ENCODE data around the gene IRF2BPL.
A peak's percentile ranks its signal among the peaks of the same experiment; 100 is the strongest.

Gene IRF2BPL

GRCh38 chr14:77068517-77069200 lies 40.2 kb upstream of the IRF2BPL start:
- no peak overlapping the region for H3K4me3 ChIP-seq (ENCODE audit: low read depth, low read length)
- DNase-seq (ENCODE audit: low read depth), result no peak
- no peak for TF ChIP-seq CTCF (IDR thresholded peaks at IDR 0.05; ENCODE audit: control insufficient read depth, extremely low read depth, insufficient read depth)

GRCh38 chr14:77067632-77068516 lies 39.4 kb upstream of the IRF2BPL start:
- TF ChIP-seq CTCF (IDR thresholded peaks at IDR 0.05; ENCODE audit: control insufficient read depth, extremely low read depth, insufficient read depth), result peak; percentile 97
- peak; percentile 52 for DNase-seq (ENCODE audit: low read depth)
- no peak overlapping the region for H3K4me3 ChIP-seq (ENCODE audit: low read depth, low read length)

- no peak for DNase-seq (ENCODE audit: low read depth)
- no peak overlapping the region for H3K4me3 ChIP-seq (ENCODE audit: low read depth, low read length)
- TF ChIP-seq CTCF (IDR thresholded peaks at IDR 0.05; ENCODE audit: control insufficient read depth, extremely low read depth, insufficient read depth), result no peak
Measured at GRCh38 chr14:77066578-77067172, 38.2 kb upstream of the IRF2BPL start.

GRCh38 chr14:77065851-77066577 lies 37.5 kb upstream of the IRF2BPL start:
- no peak overlapping the region for H3K4me3 ChIP-seq (ENCODE audit: low read depth, low read length)
- TF ChIP-seq CTCF (IDR thresholded peaks at IDR 0.05; ENCODE audit: control insufficient read depth, extremely low read depth, insufficient read depth), result no peak
- no peak for DNase-seq (ENCODE audit: low read depth)

GRCh38 chr14:77064521-77065178 lies 36.1 kb upstream of the IRF2BPL start:
- no peak for DNase-seq (ENCODE audit: low read depth)

More at GRCh38 chr14:77064521-77065178, 36.1 kb upstream of the IRF2BPL start:
- TF ChIP-seq CTCF (IDR thresholded peaks at IDR 0.05; ENCODE audit: control insufficient read depth, extremely low read depth, insufficient read depth), result no peak
- no peak overlapping the region for H3K4me3 ChIP-seq (ENCODE audit: low read depth, low read length)

Measured in LNCaP clone FGC (cell line).